Stomach (tissue), 4 donors: Measurements from ENCODE around the gene SLC35C1.

Source experiments
- EP300 ChIP-seq: sonication (generic); formaldehyde crosslinking; IDR thresholded peaks from one replicate; pipeline ENCODE4 v1.6.1; 2017; ENCODE audit warnings: antibody characterized with exemption
- POLR2A ChIP-seq, 4 donors: fragments of 450-650 bp; IDR thresholded peaks; one replicate each; pipeline ENCODE4 v1.6.1; 2016; ENCODE audit warnings: antibody characterized with exemption in 4 of 4, control low read depth in 2 of 4, mild to moderate bottlenecking in 1 of 4, moderate library complexity in 1 of 4
- POLR2AphosphoS5 ChIP-seq, 3 donors: sonication (generic); formaldehyde crosslinking; IDR thresholded peaks; one replicate each; pipeline ENCODE4 v1.6.1; 2016; ENCODE audit warnings: antibody characterized with exemption in 3 of 3
- TF ChIP-seq, protein P1 (sequence below), 7 experiments: fragments of 450-650 bp in 4 of 7; fragments of 200-600 bp in 3 of 7; sonication (generic) in 3 of 7; IDR thresholded peaks; one replicate each; pipeline ENCODE4 v1.5.1; 2016 to 2019; ENCODE audit warnings: antibody characterized with exemption in 7 of 7, control low read depth in 2 of 7, mild to moderate bottlenecking in 1 of 7

GRCh38 chr11:45860348-45860747 is 55.4 kb downstream of the SLC35C1 start:
- no peak for TF ChIP-seq EP300
- no peak for TF ChIP-seq POLR2AphosphoS5 (IDR thresholded peaks at IDR 0.05)
- TF ChIP-seq, protein P1, sequence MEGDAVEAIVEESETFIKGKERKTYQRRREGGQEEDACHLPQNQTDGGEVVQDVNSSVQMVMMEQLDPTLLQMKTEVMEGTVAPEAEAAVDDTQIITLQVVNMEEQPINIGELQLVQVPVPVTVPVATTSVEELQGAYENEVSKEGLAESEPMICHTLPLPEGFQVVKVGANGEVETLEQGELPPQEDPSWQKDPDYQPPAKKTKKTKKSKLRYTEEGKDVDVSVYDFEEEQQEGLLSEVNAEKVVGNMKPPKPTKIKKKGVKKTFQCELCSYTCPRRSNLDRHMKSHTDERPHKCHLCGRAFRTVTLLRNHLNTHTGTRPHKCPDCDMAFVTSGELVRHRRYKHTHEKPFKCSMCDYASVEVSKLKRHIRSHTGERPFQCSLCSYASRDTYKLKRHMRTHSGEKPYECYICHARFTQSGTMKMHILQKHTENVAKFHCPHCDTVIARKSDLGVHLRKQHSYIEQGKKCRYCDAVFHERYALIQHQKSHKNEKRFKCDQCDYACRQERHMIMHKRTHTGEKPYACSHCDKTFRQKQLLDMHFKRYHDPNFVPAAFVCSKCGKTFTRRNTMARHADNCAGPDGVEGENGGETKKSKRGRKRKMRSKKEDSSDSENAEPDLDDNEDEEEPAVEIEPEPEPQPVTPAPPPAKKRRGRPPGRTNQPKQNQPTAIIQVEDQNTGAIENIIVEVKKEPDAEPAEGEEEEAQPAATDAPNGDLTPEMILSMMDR (IDR thresholded peaks at IDR 0.05): no peak
- no peak for TF ChIP-seq POLR2A (IDR thresholded peaks at IDR 0.05)
